ENCODE measurements around the gene NDUFB8.

The NDUFB8 gene

GRCh38 chr10:100506596-100507356, 22.9 kb downstream of the NDUFB8 start:
- no peak for DNase-seq (ENCODE audit: low read depth)

GRCh38 chr10:100505164-100505563, 24.5 kb downstream of the NDUFB8 start:
- no peak for DNase-seq (ENCODE audit: low read depth)

- no peak for DNase-seq (ENCODE audit: low read depth)
Observed at GRCh38 chr10:100504096-100504495, 25.6 kb downstream of the NDUFB8 start.

- no peak for DNase-seq (ENCODE audit: low read depth)
Observed at GRCh38 chr10:100502926-100503494, 26.7 kb downstream of the NDUFB8 start.

- DNase-seq (ENCODE audit: low read depth), result no peak
Observed at GRCh38 chr10:100501423-100501822, 28.2 kb downstream of the NDUFB8 start.

- DNase-seq (ENCODE audit: low read depth), result no peak
Observed at GRCh38 chr10:100498059-100498458, 31.6 kb downstream of the NDUFB8 start.

- no peak for DNase-seq (ENCODE audit: low read depth)
Observed at GRCh38 chr10:100496567-100496966, 33.1 kb downstream of the NDUFB8 start.

GRCh38 chr10:100490531-100490930, 39.1 kb downstream of the NDUFB8 start:
- no peak for DNase-seq (ENCODE audit: low read depth)

- no peak for DNase-seq (ENCODE audit: low read depth)
Observed at GRCh38 chr10:100489396-100489795, 40.3 kb downstream of the NDUFB8 start.

GRCh38 chr10:100487529-100487928, 42.1 kb downstream of the NDUFB8 start:
- no peak for DNase-seq (ENCODE audit: low read depth)

- no peak for DNase-seq (ENCODE audit: low read depth)
Observed at GRCh38 chr10:100485801-100486495, 43.7 kb downstream of the NDUFB8 start.

- no peak for DNase-seq (ENCODE audit: low read depth)
Observed at GRCh38 chr10:100485366-100485765, 44.3 kb downstream of the NDUFB8 start.

- no peak for DNase-seq (ENCODE audit: low read depth)
Observed at GRCh38 chr10:100483876-100484666, 45.6 kb downstream of the NDUFB8 start.

GRCh38 chr10:100482834-100483185, 46.9 kb downstream of the NDUFB8 start:
- DNase-seq (ENCODE audit: low read depth), result no peak

- peak; percentile 61 for DNase-seq (ENCODE audit: low read depth)
Observed at GRCh38 chr10:100482181-100482833, 47.4 kb downstream of the NDUFB8 start.

GRCh38 chr10:100481462-100482081, 48.1 kb downstream of the NDUFB8 start:
- DNase-seq (ENCODE audit: low read depth), result peak; percentile 86

- DNase-seq (ENCODE audit: low read depth), result no peak
Observed at GRCh38 chr10:100480002-100480401, 49.7 kb downstream of the NDUFB8 start.

- no peak for DNase-seq (ENCODE audit: low read depth)
Observed at GRCh38 chr10:100479037-100479436, 50.6 kb downstream of the NDUFB8 start.

- no peak for DNase-seq (ENCODE audit: low read depth)
Observed at GRCh38 chr10:100477970-100478369, 51.7 kb downstream of the NDUFB8 start.

Measured in activated T-cell treated with anti-CD3 and anti-CD28 coated beads for 1 hour (primary cell).